Activated T-helper 1 cell treated with anti-CD3 and anti-CD28 coated beads, Interleukin-12 subunit alpha, Interleukin-12 subunit beta, Interleukin-2, Interleukin-4 antibody, amounts not matched to agents 30 ng/mL and 10 ng/mL and 1 ng/mL, durations not matched to agents 14 hours and 24 hours and 36 hours (primary cell): ENCODE data around the gene HDAC9. TPM values are rescaled to one million over a fixed set of nuclear protein-coding genes. Genes with fewer than 3 reads are reported as not detected.

ENCODE experiments used
- DNase-seq: peaks from one replicate; pipeline ENCODE4 v3.0.0; 2021; ENCODE audit warnings: low spot score
- H3K27ac Mint-ChIP-seq: one replicate; pipeline ENCODE4 v1.8.0; 2021; ENCODE audit warnings: mild to moderate bottlenecking, mixed read lengths
- H3K27me3 Mint-ChIP-seq: one replicate; pipeline ENCODE4 v1.8.0; 2022; ENCODE audit warnings: mild to moderate bottlenecking, moderate library complexity, mixed read lengths; ENCODE audit not compliant: insufficient read depth
- H3K36me3 Mint-ChIP-seq: one replicate; pipeline ENCODE4 v1.8.0; 2021; ENCODE audit warnings: low read depth, mixed read lengths
- H3K4me1 Mint-ChIP-seq: one replicate; pipeline ENCODE4 v1.8.0; 2021; ENCODE audit warnings: low read depth, mixed read lengths
- H3K4me3 Mint-ChIP-seq: one replicate; pipeline ENCODE4 v1.8.0; 2021; ENCODE audit warnings: mild to moderate bottlenecking, moderate library complexity, mixed read lengths
- H3K9me3 Mint-ChIP-seq: one replicate; pipeline ENCODE4 v1.8.0; 2021; ENCODE audit warnings: mixed read lengths
- intact Hi-C: fragments of 100-400 bp; cut with micrococcal nuclease; formaldehyde crosslinking; loops from one replicate; pipeline ENCODE4 v1.15.1; 2024
- total RNA-seq: library from RNA; stranded (reverse); gene quantifications from 2 replicates; pipeline ENCODE4 v1.2.3, GENCODE V29; 2022

Gene HDAC9
- total RNA-seq, 1 donor from 2014 or later, result 0.86 TPM

DNA sequence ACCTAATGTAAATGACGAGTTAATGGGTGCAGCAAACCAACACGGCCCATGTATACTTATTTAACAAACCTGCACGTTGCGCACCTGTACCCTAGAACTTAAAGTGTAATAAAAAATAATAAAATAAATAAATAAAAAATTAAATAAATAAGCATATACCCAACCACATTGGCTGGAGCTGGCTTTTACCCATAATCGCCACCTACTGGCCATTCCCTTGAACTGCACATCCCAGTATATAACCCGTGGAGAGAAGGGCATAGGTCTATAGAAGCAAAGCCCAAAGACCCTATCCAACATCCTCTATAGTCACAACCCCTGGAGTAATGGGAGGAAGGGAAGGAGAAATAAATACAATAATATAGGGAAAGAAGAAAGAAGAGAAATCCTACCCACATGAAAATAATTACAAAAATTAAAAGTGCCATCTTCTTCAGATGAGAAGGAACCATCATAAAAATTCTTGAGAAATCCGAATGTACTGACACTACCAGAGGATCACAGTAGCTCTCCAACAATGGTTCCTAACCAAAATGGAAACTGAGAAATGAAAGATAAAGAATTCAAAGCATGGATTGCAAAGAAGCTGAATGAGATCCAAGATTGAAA is 556.3 kb downstream of the HDAC9 start:
- Mint-ChIP-seq H3K4me3 (no peak overlapping the region), H3K27me3 (no peaks in the 10 kb centered on the region), H3K36me3 (no peaks in the 10 kb centered on the region), H3K9me3 (peaks cover 10% of the 10 kb centered on the region), H3K27ac (no peak overlapping the region), H3K4me1 (no peaks in the 10 kb centered on the region)
- no peak for DNase-seq
- intact Hi-C loops, result loop anchor here (2.0 to 10.0 kb wide), 5 partner anchors 347 to 1371 kb away; no protein-coding TSS in a partner anchor
